Sciatic nerve (tissue), 2 donors: ENCODE measurements around the gene HIP1. TPM values are rescaled to one million over a fixed set of nuclear protein-coding genes. Genes with fewer than 3 reads are reported as not detected.
"Not testable (repeated sequence)": the region's sequence is repeated elsewhere in the genome, so short reads cannot be mapped to it uniquely, and the experiment has no call there.

Experiments used
- ATAC-seq: fragments of 200-7000 bp; cut with Tn5 transposase; one replicate; pipeline ENCODE4 v1.9.1; 2020; ENCODE audit warnings: mild to moderate bottlenecking, moderate library complexity
- DNase-seq: peaks from one replicate; pipeline ENCODE4 v3.0.0-alpha.2; 2020; ENCODE audit warnings: low spot score
- intact Hi-C: fragments of 100-400 bp; cut with DNase I; formaldehyde crosslinking; loops from one replicate; pipeline ENCODE4 v1.14.2; 2022
- total RNA-seq: library from RNA; stranded (reverse); fragmentation: NEBNext Ultra II Directional; extraction: Animal tissue kit (Norgen Biotek cat#: 25700); gene quantifications from one replicate; pipeline ENCODE4 v1.2.1, GENCODE V29; 2021
- donor health status: DM: no; HTN: no; CAD: no.
- donor health status: DM: no; HTN: no; CAD: no.

Gene HIP1
- total RNA-seq, 1 donor from 2014 or later: 65.3 TPM

DNA sequence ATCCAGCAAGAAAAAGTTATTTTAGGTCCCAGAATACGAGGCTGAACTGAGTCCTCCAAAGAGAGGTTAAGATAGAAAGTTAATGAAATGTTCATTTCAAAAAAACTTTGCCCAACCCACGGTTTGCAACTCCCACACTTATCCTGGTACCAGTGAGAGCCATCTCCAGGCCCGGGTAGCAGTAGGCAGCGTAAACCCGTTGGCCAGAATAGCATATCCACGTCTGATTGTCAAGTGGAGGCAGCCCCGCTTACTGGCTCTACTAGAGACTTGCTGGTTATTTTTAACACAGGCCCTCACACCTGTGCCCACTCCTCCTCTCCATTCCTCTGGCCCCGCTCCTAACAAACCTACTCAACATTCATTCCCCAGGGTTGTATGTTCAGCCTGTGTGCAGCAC is 109.7 kb downstream of the HIP1 start:
- no peak for DNase-seq
- intact Hi-C loops: no loop called here
- no peak for ATAC-seq

GRCh38 chr7:75628055-75628454 is 110.7 kb downstream of the HIP1 start:
- ATAC-seq: no peak
- intact Hi-C loops: no loop called here
- DNase-seq: no peak

- intact Hi-C loops: no loop called here
- no peak for DNase-seq
- no peak for ATAC-seq
Observed at GRCh38 chr7:75626954-75627353, 111.8 kb downstream of the HIP1 start.

GRCh38 chr7:75625868-75626267 is 112.9 kb downstream of the HIP1 start:
- intact Hi-C loops: no loop called here
- ATAC-seq (no peak), DNase-seq (no peak)

GRCh38 chr7:75624134-75624832 is 114.5 kb downstream of the HIP1 start:
- ATAC-seq: peak; percentile 81
- DNase-seq: no peak

DNA sequence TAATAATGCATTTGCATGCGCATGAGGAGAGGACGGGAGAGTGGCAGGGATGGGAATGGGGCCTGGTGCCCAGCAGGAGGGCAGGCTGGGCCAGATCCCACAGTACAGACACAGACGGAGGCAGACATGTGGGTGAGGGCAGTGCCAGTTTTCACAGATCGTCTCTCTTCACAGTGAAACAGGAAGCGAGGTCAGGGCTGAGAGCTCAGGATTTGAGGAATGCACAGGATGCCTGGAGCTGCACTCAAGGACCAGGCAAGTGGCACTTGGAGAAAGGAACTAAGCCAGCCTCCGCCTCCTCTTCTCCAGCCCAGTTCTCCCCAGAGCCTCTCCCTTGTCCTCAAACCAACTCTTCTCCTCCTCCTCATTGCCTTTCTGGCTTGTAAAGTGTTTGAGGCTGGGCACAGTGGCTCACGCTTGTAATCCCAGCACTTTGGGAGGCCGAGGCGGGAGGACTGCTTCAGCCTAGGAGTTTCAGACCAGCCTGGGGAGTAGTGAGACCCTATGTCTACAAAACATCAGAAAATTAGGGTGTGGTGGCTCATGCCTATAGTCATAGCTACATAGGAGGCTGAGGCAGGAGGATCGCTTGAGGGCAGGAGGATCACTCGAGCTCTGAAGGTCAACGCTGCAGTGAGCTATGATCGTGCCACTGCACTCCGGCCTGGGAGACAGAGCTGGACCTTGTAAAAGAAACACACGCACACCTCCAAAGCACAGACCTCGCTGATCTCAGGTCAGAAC is 115.2 kb downstream of the HIP1 start:
- intact Hi-C loops: no loop called here
- peak; percentile 35 for ATAC-seq
- DNase-seq: no peak

More at GRCh38 chr7:75624134-75624832, 114.5 kb downstream of the HIP1 start:
- intact Hi-C loops: no loop called here

DNA sequence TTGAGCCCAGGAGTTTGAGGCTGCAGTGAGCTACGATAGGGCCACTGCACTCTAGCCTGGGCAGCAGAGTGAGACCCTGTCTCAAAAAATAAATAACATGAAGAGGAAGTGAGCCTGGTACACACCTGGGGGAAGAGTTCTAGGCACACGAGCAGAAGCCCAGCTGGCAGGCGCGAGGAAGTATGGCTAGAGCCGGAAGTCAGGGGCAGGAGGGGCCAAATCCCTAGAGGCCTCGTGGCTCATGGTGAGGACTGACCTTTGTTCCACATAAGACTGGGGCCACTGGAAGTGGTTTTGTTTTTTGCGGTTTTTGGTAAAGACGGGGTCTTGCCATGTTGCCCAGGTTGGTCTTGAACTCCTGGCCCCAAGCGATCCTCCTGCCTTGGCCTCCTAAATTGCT is 117.6 kb downstream of the HIP1 start:
- DNase-seq: no peak
- intact Hi-C loops: no loop called here
- no peak for ATAC-seq

GRCh38 chr7:75619636-75620035 is 119.1 kb downstream of the HIP1 start:
- intact Hi-C loops: no loop called here
- DNase-seq (no peak), ATAC-seq (no peak)

DNA sequence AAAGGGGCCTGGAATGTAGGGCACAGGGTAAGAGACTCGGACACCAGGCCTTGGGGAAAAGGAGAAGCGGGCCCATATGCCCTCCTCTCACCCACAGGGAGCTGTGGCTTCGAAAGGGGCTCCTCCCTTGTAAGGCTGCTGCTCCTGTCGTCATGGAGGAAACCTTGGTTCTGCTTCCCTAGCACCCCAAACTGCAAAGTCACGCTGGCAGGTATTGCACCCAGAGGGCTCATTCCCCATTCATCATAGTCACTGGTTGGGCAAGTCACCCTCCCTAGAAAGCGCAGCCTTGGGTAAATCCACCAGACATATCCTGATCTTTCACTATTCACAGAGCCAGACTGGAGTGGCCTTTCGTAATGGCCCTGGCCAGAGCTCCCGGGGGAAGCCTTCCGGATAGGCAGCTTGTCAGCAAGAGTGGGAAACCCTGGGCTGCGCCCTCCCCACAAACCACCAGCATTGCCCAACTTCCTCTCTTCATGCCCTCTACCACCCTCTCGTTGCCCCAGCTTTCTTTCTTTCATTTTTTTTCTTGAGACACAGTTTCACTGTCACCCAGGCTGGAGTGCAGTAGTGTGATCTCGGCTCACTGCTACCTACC is 121.0 kb downstream of the HIP1 start:
- intact Hi-C loops: no loop called here

DNA sequence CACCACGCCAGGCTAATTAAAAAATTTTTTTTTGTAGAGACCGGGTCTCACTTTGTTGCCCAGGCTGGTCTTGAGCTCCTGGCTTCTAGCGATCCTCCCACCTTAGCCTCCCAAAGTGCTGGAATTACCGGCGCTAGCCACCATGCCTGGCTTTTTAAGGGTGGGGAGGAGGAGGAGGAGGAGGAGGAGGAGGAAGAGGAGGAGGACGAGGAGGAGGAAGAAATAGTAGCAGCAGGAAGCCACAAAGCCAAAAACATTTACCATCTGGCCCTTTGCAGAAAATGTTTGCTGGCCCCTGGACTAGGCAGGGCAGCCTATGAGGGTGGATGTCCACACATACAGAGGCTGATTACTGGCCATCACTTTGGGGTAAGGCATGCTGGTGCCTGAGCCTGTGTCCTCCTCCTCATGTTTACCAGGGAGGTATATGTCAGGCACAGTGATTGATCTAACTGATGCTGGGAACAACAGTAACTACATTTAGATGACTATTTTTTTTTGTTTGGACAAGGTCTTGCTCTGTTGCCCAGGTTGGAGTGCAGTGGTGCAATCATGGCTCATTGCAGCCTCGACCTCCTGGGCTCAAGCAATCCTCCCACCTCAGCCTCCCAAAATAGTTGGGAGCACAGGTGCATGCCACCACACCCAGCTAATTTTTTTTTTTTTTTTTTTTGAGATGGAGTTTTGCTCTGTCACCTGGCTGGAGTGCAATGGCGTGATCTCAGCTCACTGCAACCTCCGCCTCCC is 122.1 kb downstream of the HIP1 start:
- intact Hi-C loops: no loop called here
- ATAC-seq: no peak
- DNase-seq: no peak

More for the DNA sequence above, 121.0 kb downstream of the HIP1 start:
- peak; percentile 91 for ATAC-seq
- DNase-seq: peak; percentile 79

GRCh38 chr7:75614401-75614800 is 124.3 kb downstream of the HIP1 start:
- ATAC-seq (no peak), DNase-seq (no peak)
- intact Hi-C loops: no loop called here

DNA sequence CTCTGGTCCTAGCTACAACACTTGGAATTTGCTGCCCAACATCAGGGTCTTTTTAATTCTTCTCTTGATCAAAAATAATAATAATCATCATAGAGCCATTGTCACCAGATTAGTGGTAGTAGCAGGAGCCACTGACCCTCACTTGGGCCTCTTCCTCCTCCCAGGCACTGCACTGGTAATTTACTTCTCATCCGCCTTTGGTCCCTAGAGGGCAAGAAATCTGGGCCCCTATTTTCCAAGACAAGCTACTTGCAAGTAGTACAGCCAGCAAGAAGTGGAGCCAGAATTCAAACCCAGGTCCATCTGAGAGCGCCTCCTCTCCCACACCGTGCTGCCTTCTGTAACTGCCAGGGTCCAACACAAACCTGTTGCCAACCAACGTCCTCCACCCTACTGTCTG is 125.4 kb downstream of the HIP1 start:
- DNase-seq (no peak), ATAC-seq (no peak)
- intact Hi-C loops: no loop called here

DNA sequence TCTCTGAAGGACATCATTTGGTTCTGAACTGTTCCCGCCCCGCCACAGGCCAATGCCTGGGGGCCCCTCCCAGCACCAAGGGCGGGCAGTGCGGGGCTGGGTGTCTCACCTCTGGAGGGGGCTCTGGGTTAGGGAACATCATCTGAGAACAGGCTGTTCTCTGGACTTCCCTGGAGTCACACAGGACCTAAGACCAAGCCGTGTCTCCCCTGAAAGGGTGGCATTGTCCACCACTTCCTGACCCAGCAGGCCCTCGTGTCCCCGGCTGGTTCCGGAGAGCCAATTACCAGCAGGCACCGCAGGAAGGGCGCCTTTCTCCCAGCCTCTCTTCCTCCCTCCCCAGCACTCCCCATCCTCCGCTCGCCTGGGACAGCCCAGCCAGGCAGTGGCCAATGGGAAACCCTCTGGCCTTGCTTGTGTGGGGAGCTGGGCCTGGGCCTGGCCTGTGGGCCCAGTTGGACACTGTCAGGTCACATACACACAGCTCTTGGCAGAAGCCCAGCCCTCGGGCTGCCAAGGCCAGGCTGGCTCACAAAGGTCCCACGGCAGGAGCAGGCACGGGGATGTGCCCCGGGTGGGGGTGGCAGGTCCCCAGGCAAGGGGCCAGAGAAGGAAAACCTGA is 127.1 kb downstream of the HIP1 start:
- peak; percentile 82 for DNase-seq
- ATAC-seq: peak; percentile 91
- intact Hi-C loops: no loop called here

- ATAC-seq, DNase-seq, intact Hi-C loops: not testable (repeated sequence)
Observed at GRCh38 chr7:75609416-75609815, 129.3 kb downstream of the HIP1 start.

DNA sequence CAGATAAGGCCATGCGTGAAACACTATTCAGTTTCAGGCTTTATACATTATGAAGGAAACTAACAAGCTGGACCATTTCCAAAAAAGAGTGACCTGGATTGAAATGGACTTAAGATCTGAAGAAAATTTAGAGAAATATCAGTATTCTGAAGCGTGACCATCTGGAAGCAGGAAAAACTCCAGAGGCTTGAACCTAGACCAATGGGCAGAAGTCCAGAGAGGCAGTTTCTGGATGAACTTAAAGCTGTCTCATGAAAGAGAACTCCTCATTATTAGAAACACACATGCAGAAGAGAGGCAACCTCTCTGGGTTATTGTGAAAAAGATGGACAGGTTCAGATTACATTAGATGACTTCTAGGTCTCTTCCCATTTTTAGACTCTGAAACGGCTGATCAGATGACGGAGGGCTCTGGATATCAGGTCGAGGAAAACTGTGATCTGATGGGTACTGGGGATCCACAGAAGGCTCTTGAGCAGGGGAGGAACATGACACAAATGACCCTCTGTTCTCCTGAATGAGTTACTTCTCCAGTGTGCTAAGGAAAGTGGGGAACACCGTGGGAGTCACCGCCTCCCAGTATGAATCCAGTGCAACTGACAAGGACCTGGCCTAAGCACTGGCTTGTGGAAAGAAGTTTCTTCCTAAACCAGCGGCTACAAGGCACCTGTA is 130.2 kb downstream of the HIP1 start:
- ATAC-seq (no peak), DNase-seq (no peak)
- intact Hi-C loops: no loop called here

- no peak for DNase-seq
- ATAC-seq: no peak
- intact Hi-C loops: no loop called here
Observed at GRCh38 chr7:75604408-75604807, 134.3 kb downstream of the HIP1 start.

DNA sequence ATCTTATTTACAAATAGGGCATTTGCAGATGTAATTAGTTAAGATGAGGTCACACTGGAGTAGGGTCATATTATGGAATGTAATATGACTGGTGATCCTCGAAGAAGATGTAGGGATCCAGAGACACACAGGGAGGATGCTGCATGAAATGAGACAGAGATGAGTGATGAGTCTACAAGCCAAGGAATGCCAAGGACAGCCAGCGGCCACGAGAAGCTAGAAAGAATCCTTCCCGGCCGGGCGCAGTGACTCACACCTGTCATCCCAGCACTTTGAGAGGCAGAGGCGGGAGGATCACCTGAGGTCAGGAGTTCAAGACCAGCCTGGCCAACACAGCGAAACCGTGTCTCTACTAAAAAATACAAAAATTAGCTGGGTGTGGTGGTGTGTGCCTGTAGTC is 135.9 kb downstream of the HIP1 start:
- DNase-seq, ATAC-seq, intact Hi-C loops: not testable (repeated sequence)

DNA sequence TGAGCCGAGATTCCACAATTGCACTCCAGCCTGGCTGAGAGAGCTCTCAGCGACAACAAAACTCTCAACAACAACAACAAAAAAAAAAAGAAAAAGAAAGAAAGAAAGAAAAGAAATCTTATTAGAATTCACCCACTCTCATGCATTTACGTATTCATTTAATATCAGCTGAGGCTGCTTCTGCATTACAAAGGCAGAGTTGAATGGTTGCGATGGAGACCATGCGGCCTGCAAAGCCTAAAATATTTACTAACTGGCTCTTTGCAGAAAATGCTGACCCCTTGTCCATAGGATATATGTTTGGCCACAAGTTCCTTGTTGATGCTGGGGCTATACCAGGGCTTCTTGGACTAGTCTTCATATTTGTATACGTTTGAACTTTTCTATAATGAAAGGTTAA is 137.2 kb downstream of the HIP1 start:
- intact Hi-C loops: no loop called here
- ATAC-seq: no peak

More for the DNA sequence above, 137.2 kb downstream of the HIP1 start:
- DNase-seq: no peak
